Measurements from ENCODE around the gene RINT1. TPM values are rescaled to one million over a fixed set of nuclear protein-coding genes. Genes with fewer than 3 reads are reported as not detected.

The RINT1 gene
- total RNA-seq, 6 experiments from 2014 or later, result 7.2 to 10.6 (median 9.1) TPM

- no peak for DNase-seq
- WGBS (ENCODE audit: insufficient coverage, low coverage, low lambda C conversion rate, missing lambda C conversion rate), result 75% methylated on average over 4 of the region's 5 CpGs
Measured at GRCh38 chr7:105493923-105494315, 38.1 kb upstream of the RINT1 start.

GRCh38 chr7:105496521-105496920 lies 35.5 kb upstream of the RINT1 start:
- intact Hi-C loops (cut with DNase I), result no loop called here
- no peak for TF ChIP-seq POLR2A (IDR thresholded peaks at IDR 0.05)
- no peak for TF ChIP-seq CTCF (IDR thresholded peaks at IDR 0.05)
- peaks cover 0 to 1% (median 0%) of the 10 kb centered on the region in 4 donors for H3K36me3 ChIP-seq
- no peak overlapping the region for H3K27ac ChIP-seq
- no peaks in the 10 kb centered on the region for H3K4me1 ChIP-seq
- WGBS (ENCODE audit: insufficient coverage, low coverage, low lambda C conversion rate, missing lambda C conversion rate), result 51% methylated on average over 2 of the region's 2 CpGs
- ATAC-seq, result no peak
- no peaks in the 10 kb centered on the region for H3K9me3 ChIP-seq
- H3K27me3 ChIP-seq, result no peaks in the 10 kb centered on the region
- no peak for DNase-seq
- no peak overlapping the region for H3K4me3 ChIP-seq

More at GRCh38 chr7:105493923-105494315, 38.1 kb upstream of the RINT1 start:
- ATAC-seq, result no peak
- H3K4me1 ChIP-seq, result no peaks in the 10 kb centered on the region
- H3K9me3 ChIP-seq, result no peaks in the 10 kb centered on the region
- intact Hi-C loops (cut with DNase I), result no loop called here
- TF ChIP-seq CTCF (IDR thresholded peaks at IDR 0.05) (no peak), POLR2A (IDR thresholded peaks at IDR 0.05) (no peak)
- H3K27me3 ChIP-seq, result no peaks in the 10 kb centered on the region
- no peak overlapping the region for H3K27ac ChIP-seq
- no peak overlapping the region for H3K4me3 ChIP-seq
- peaks cover 0 to 1% (median 0%) of the 10 kb centered on the region in 4 donors for H3K36me3 ChIP-seq

GRCh38 chr7:105497016-105497415 lies 35.0 kb upstream of the RINT1 start:
- WGBS (ENCODE audit: insufficient coverage, low coverage, low lambda C conversion rate, missing lambda C conversion rate), result 94% methylated on average over 5 of the region's 5 CpGs
- TF ChIP-seq POLR2A (IDR thresholded peaks at IDR 0.05), result no peak
- TF ChIP-seq CTCF (IDR thresholded peaks at IDR 0.05), result no peak
- no peaks in the 10 kb centered on the region for H3K4me1 ChIP-seq
- H3K27me3 ChIP-seq, result no peaks in the 10 kb centered on the region
- intact Hi-C loops (cut with DNase I), result no loop called here
- no peak overlapping the region for H3K27ac ChIP-seq
- H3K36me3 ChIP-seq, result peaks cover 0 to 1% (median under 1%) of the 10 kb centered on the region in 4 donors
- no peaks in the 10 kb centered on the region for H3K9me3 ChIP-seq
- no peak for DNase-seq
- no peak for ATAC-seq
- no peak overlapping the region for H3K4me3 ChIP-seq

GRCh38 chr7:105502173-105502572 lies 29.8 kb upstream of the RINT1 start:
- TF ChIP-seq CTCF (IDR thresholded peaks at IDR 0.05), result no peak
- TF ChIP-seq POLR2A (IDR thresholded peaks at IDR 0.05), result no peak
- DNase-seq (no peak), ATAC-seq (no peak)
- 83% methylated on average over 1 of the region's 9 CpGs for WGBS (ENCODE audit: insufficient coverage, low coverage, low lambda C conversion rate, missing lambda C conversion rate)
- H3K4me1 ChIP-seq, result no peaks in the 10 kb centered on the region
- intact Hi-C loops (cut with DNase I), result no loop called here
- no peaks in the 10 kb centered on the region for H3K27me3 ChIP-seq
- H3K9me3 ChIP-seq, result no peaks in the 10 kb centered on the region
- no peak overlapping the region for H3K4me3 ChIP-seq
- no peak overlapping the region for H3K27ac ChIP-seq
- peaks cover 0 to 12% (median 6%) of the 10 kb centered on the region in 4 donors for H3K36me3 ChIP-seq

GRCh38 chr7:105512415-105512814 lies 19.6 kb upstream of the RINT1 start:
- intact Hi-C loops (cut with DNase I), result no loop called here
- no peaks in the 10 kb centered on the region for H3K27me3 ChIP-seq

More at GRCh38 chr7:105512415-105512814, 19.6 kb upstream of the RINT1 start:
- TF ChIP-seq POLR2A (IDR thresholded peaks at IDR 0.05) (no peak), CTCF (IDR thresholded peaks at IDR 0.05) (no peak)
- no peak for ATAC-seq
- DNase-seq, result no peak
- 61% methylated on average over 3 of the region's 4 CpGs for WGBS (ENCODE audit: insufficient coverage, low coverage, low lambda C conversion rate, missing lambda C conversion rate)
- Histone ChIP-seq H3K27ac (no peak overlapping the region), H3K9me3 (no peaks in the 10 kb centered on the region), H3K36me3 (no peaks in the 10 kb centered on the region), H3K4me3 (no peak overlapping the region), H3K4me1 (no peaks in the 10 kb centered on the region)

All from right lobe of liver (tissue), 6 donors.